Activated naive CD4-positive, alpha-beta T cell treated with Interleukin-2 at 50 U/mL for 16 hours (primary cell): Measurements from ENCODE around the gene CABLES2.

ENCODE experiments used
- DNase-seq: peaks from one replicate; pipeline ENCODE4 v3.0.0-alpha.2; 2020

CABLES2 gene

DNA sequence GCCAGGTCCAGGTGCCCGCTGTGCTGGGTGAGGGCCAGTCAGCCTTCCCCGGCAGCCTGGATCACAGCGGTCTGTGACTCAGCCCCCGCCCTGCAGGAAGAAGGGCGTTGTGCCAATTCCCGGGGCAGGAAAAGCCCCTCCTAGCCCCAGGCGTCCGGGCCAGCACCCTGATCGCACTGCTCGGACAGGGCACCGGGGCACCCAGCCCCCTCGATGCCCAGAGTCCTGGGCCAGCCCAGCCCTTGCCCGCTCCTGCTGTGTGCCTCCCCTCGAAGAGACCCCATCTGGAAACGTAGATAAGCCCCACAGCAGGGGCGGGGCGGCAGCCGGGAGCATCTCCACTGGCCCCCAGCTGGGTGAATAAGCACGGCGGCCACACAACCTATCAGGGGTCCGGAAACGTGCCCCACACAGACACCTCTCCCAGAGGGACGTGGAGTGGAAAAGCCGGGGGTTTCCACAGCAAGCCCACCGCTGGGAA lies 49.9 kb downstream of the CABLES2 start:
- no peak for DNase-seq

DNA sequence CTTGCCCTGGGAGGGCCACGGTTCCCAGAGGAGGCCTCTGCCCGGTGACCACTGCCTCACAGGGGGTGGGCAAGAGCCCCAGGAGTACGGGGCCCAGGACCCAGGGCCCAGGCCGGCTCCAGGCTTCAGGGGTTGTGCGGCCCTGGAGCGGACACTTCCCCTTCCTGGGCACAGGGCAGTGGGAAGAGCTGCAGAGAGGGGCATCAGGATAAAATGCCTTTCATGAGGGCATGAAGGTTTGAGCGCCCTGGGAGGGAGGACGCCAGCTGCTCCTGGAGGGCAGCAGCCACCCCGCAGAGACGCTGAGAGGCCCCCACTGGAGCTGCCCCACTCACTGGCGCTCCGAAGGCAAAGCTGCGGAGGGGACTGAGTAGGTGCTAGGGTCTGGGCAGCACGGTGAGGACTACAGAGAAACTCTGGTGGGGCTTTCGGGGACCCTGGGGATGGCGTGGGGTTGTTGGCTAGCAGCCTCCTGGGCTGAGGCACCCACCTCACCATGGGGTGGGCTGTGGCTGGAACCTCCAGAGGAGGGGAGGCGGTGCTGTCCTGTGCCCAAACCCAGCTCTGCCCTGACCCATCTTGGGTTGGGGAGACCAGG lies 50.4 kb downstream of the CABLES2 start:
- no peak for DNase-seq

GRCh38 chr20:62355878-62356588 lies 51.1 kb downstream of the CABLES2 start:
- no peak for DNase-seq

- no peak for DNase-seq
Measured at GRCh38 chr20:62355516-62355877, 51.6 kb downstream of the CABLES2 start.

- no peak for DNase-seq
Measured at GRCh38 chr20:62354811-62355341, 52.2 kb downstream of the CABLES2 start.

DNA sequence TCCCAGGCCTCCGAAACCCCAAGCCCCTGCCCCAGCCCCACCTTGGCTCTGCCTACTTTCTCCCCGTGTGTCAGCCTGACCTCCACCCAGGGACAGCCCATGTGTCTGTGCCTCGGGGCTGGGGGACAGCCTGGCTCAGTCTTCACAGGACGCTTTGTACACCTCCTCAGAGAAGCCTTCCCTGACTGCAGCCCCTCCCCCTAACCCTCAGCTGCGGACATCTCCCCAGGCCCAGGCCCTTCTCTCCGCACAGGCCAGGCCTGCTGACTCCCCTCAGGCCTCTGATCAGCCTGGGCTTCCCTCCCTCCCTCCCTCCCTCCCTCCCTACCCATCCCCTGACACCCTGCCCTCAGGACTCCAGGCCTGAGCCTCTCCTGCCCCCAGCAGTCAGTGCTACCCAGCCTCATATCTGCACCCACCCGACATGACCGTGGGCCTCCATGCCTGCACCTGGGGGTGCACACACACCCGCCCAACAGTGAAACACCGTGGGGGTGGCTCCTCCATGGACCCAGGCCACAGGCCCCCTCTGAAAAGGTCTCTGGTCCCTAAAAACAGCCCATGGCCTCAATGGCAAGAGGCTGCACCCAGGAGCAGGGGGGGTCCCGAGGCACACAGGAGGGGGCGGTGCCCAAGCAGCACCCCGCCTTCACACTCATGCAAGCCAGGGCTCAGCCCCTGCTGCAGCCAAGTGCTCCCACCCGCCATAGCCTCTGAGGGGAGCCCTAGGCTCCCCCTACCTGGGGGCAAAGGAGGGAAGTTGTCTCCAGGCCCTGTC lies 52.9 kb downstream of the CABLES2 start:
- no peak for DNase-seq

- DNase-seq = no peak
Measured at GRCh38 chr20:62353289-62354030, 53.6 kb downstream of the CABLES2 start.

- DNase-seq = no peak
Measured at GRCh38 chr20:62352402-62353288, 54.4 kb downstream of the CABLES2 start.

- DNase-seq = no peak
Measured at GRCh38 chr20:62351469-62352401, 55.4 kb downstream of the CABLES2 start.

GRCh38 chr20:62350629-62351422 lies 56.3 kb downstream of the CABLES2 start:
- no peak for DNase-seq

DNA sequence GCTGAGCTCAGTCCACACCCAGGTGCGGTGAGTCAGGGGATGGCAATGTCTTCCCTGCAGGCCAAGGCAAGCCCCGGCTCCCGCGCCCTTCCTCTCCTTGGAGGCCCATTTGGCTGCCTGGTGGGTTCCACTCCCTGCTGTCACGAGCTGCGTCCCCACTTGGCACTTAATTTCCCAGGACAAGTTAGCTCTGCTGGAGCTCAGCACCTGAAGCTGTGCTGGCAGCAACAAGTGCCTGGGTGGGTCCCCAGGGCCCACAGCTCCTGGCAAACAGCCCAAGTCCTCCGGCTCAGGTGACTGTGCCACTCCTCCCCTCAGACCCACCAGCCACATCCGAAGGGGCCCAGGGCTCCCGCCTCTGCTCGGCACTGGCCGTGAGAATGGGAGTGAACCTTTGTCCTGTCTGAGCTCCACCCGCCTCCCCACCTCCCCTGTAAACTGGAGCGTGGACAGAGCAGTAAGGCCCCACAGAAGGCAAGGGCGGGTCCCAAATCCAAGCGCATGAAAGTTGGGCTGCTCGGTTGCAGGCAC lies 56.9 kb downstream of the CABLES2 start:
- no peak for DNase-seq

DNA sequence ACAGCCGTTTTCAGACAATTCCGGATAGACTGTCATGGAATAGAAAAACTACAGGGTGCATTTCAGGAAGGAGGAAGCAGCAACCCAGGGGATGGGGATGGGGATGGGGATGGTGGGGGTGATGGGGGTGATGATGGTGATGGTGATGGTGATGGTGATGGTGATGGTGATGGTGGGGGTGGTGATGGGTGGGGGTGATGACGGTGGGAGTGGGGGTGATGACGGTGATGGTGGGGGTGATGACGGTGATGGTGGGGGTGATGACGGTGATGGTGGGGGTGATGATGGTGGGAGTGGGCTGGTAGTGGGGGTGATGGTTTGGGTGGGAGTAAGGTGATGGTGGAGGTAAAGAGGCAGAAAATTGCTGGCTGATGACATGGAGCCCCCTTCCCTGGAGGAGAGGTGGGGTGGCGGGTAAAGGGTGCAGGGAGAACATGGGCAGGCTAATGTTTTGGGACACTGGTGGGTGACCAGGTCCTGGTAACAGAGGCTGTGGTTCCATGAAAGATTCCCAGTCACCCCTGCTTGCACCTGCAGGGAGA lies 57.5 kb downstream of the CABLES2 start:
- DNase-seq = no peak

DNA sequence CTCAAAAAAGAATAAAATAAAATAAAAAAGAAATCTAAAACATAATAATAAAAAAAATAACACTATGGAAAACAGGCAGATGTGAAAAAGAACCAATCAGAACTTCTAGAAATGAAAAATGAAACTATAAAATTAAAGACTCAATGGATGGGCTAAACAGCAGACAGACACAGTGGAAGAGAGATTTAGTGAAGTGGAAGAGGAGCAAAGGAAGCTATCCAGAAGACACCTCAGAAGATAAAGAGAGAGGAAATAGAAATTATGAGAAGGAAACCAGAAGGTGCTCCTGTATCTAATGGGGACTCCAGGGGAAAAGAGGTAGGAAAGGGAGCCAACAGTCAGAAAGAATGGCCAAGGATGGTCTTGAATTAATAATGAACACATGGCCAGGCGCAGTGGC lies 58.5 kb downstream of the CABLES2 start:
- DNase-seq = no peak

DNA sequence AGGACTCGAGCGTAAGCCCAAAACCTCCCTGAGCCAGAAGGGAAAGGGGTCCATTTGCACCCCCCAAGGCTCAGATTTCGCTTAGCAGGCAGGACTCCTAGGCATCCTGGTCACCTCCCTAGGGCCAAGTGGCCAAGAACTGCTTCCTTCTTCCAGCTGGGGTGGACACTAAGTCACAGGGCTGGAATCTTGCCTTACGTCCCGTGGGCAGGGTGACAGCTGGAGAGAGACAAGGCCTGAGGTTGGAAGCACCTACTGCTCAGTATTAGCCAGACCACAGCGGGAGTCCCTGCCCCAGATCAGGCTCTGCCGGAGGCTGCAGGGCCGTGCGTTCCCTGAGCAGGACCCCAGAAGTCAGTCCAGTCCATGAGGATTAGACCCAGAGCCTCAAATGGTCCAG lies 59.6 kb downstream of the CABLES2 start:
- DNase-seq = no peak

- no peak for DNase-seq
Measured at GRCh38 chr20:62347151-62347404, 60.0 kb downstream of the CABLES2 start.

GRCh38 chr20:62346398-62347150 lies 60.5 kb downstream of the CABLES2 start:
- DNase-seq = no peak

DNA sequence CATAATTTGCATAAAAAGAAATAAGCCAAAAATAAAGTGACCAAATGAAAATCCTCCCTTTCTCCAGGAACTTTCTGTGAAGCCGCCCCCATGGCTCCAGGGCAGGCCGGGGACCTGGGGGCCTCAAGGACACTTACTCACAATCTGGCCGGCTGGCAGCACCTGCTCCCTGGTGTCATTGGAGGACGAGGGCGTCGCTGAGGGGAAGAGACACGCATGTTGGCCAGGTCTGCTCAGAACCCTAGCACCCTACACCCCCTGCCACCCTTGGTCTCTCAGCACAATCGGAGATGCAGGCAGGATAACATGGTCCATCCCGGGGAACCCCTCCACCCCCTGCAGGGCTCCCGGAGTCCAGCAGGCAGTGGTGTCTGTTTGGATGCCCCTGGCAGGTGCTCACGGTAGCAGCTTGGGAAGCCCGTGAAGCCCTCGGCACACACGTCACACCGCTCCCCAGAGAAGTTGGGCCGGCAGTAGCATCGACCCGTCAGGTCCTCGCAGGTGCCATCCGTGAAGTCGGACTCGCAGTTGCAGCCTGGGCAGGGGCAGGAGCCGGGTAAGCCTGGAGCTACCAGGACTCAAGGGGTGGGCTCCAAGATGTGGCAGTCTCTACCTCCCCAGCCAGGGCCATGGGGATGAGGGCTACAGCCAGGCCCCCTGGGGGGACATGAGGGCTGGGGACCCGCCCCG lies 61.3 kb downstream of the CABLES2 start:
- DNase-seq = no peak

DNA sequence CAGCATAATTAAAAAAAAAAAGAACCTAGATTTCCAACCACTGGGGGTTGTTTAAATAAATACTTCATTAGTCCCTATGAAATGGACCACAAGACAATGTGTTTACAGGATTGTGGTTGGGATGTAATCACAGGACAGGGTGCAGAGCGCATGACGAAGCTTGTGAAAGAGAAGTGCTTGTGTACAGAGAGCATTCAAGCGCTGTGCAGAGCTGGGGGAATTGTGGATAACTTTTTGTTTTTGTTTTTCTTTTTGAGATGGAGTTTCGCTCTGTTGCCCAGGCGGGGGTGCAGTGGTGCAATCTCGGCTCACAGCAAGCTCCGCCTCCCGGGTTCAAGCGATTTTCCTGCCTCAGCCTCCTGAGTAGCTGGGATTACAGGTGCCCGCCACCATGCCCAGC lies 62.3 kb downstream of the CABLES2 start:
- DNase-seq = no peak
